Stimulated activated CD4-positive, alpha-beta T cell treated with anti-CD3 and anti-CD28 coated beads, TNF-alpha, amount 100 ng/mL, for 24 hours (primary cell): ENCODE data around the gene DXO.
"Not testable (repeated sequence)": the region's sequence is repeated elsewhere in the genome, so short reads cannot be mapped to it uniquely, and the experiment has no call there.

Experiments
- DNase-seq, 3 experiments: peaks; one replicate each; pipeline ENCODE4 v3.0.0-alpha.2; 2020; ENCODE audit warnings: low read depth in 3 of 3

DXO gene

GRCh38 chr6:31980195-31980876 lies 8.4 kb upstream of the DXO start:
- not testable (repeated sequence) for DNase-seq

- DNase-seq, result no peak
Observed at GRCh38 chr6:31979238-31979898, 7.4 kb upstream of the DXO start.

GRCh38 chr6:31978831-31979230 lies 6.9 kb upstream of the DXO start:
- DNase-seq, result no peak

- no peak for DNase-seq
Observed at GRCh38 chr6:31977816-31978431, 6.0 kb upstream of the DXO start.

GRCh38 chr6:31976065-31976464 lies 4.1 kb upstream of the DXO start:
- not testable (repeated sequence) for DNase-seq

GRCh38 chr6:31972709-31973350 lies 892 bp upstream of the DXO start:
- DNase-seq, result no peak

GRCh38 chr6:31971279-31971992 lies 502 bp downstream of the DXO start:
- no peak for DNase-seq

- no peak for DNase-seq
Observed at GRCh38 chr6:31970604-31971271, 1.2 kb downstream of the DXO start.

- no peak for DNase-seq
Observed at GRCh38 chr6:31969712-31970603, 2.0 kb downstream of the DXO start.

GRCh38 chr6:31968791-31969711 lies 2.9 kb downstream of the DXO start:
- DNase-seq, result no peak

- DNase-seq, result no peak
Observed at GRCh38 chr6:31968326-31968725, 3.6 kb downstream of the DXO start.

- no peak for DNase-seq
Observed at GRCh38 chr6:31967926-31968320, 4.0 kb downstream of the DXO start.

GRCh38 chr6:31966997-31967925 lies 4.7 kb downstream of the DXO start:
- DNase-seq, result no peak

- no peak for DNase-seq
Observed at GRCh38 chr6:31966506-31966905, 5.4 kb downstream of the DXO start.

- DNase-seq, result no peak
Observed at GRCh38 chr6:31965700-31966099, 6.2 kb downstream of the DXO start.

GRCh38 chr6:31963921-31964320 lies 8.0 kb downstream of the DXO start:
- DNase-seq, result no peak

- DNase-seq, result no peak
Observed at GRCh38 chr6:31961616-31962015, 10.3 kb downstream of the DXO start.
